Uterus (tissue), 4 donors: ENCODE data around the gene DUSP14. TPM values are rescaled to one million over a fixed set of nuclear protein-coding genes. Genes with fewer than 3 reads are reported as not detected.

ENCODE experiments used
- DNase-seq, 2 donors: peaks; one replicate each; pipeline ENCODE4 v3.0.0-alpha.2; 2019 to 2020
- H3K27ac ChIP-seq, 2 donors: fragments of 200-600 bp; sonication (generic); 1 replicate in 1 of 2; 2 replicates in 1 of 2; pipeline ENCODE4 v1.5.1; 2016 to 2018
- H3K27me3 ChIP-seq, 2 donors: fragments of 200-600 bp; sonication (generic); one replicate each; pipeline ENCODE4 v1.5.1; 2018 to 2019; ENCODE audit warnings: control low read depth in 1 of 2
- H3K36me3 ChIP-seq, 2 donors: fragments of 200-600 bp; sonication (generic); one replicate each; pipeline ENCODE4 v1.5.1; 2019; ENCODE audit warnings: control low read depth in 1 of 2
- H3K4me1 ChIP-seq, 2 donors: fragments of 200-600 bp; sonication (generic); one replicate each; pipeline ENCODE4 v1.5.1; 2018 to 2019; ENCODE audit warnings: control low read depth in 1 of 2
- H3K4me3 ChIP-seq, 2 donors: fragments of 200-600 bp; sonication (generic); 1 replicate in 1 of 2; 2 replicates in 1 of 2; pipeline ENCODE4 v1.5.1; 2018 to 2019; ENCODE audit warnings: mild to moderate bottlenecking in 1 of 2
- H3K9me3 ChIP-seq, 2 donors: fragments of 200-600 bp; sonication (generic); one replicate each; pipeline ENCODE4 v1.5.1; 2019; ENCODE audit warnings: control low read depth in 1 of 2
- POLR2A ChIP-seq, 2 donors: fragments of 450-650 bp; IDR thresholded peaks; one replicate each; pipeline ENCODE4 v1.6.1; 2016; ENCODE audit warnings: antibody characterized with exemption in 2 of 2, mild to moderate bottlenecking in 1 of 2, moderate library complexity in 1 of 2
- intact Hi-C: fragments of 100-400 bp; cut with DNase I; formaldehyde crosslinking; loops from one replicate; pipeline ENCODE4 v1.15.1; 2023; ENCODE audit warnings: low total_unique reads
- total RNA-seq, 4 donors: library from RNA; depleted of rRNA in 3 of 4; stranded (reverse); fragments of >200 nt in 3 of 4; gene quantifications; one replicate each; pipeline versions ENCODE4 v1.1.0 to v1.2.4, GENCODE V29; 2014 to 2023
- TF ChIP-seq, protein P1 (sequence below), 4 experiments: fragments of 200-600 bp in 2 of 4; fragments of 450-650 bp in 2 of 4; sonication (generic) in 2 of 4; IDR thresholded peaks; one replicate each; pipeline ENCODE4 v1.5.1; 2016 to 2019; ENCODE audit warnings: antibody characterized with exemption in 4 of 4, mild to moderate bottlenecking in 2 of 4, moderate library complexity in 1 of 4
- donor health status: DM: yes; HTN: yes; CAD: no.

DUSP14 gene
- total RNA-seq, 4 donors from 2014 or later: 10.4 to 70.0 (median 32.6) TPM

DNA sequence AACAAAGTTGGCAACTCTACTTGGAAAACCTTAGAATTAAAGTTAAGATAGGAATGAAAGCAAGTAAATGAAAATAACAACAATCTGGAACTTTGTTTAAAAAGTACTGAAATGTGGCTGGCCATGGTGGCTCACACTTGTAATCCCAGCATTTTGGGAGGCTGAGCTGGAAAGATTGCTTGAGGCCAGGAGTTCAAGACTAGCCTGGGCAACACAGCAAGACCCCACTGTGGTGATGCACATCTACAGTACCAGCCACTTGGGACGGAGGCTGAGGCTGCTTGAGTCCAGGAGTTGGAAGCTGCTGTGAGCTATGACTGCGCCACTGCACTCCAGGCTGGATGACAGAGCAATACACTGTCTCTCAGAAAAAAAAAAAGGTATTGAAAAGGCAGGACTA lies 67.8 kb downstream of the DUSP14 start:
- Histone ChIP-seq H3K4me1 (no peaks in the 10 kb centered on the region), H3K27ac (no peak overlapping the region), H3K4me3 (no peak overlapping the region), H3K27me3 (no peaks in the 10 kb centered on the region), H3K9me3 (no peaks in the 10 kb centered on the region), H3K36me3 (no peaks in the 10 kb centered on the region)
- TF ChIP-seq, protein P1, sequence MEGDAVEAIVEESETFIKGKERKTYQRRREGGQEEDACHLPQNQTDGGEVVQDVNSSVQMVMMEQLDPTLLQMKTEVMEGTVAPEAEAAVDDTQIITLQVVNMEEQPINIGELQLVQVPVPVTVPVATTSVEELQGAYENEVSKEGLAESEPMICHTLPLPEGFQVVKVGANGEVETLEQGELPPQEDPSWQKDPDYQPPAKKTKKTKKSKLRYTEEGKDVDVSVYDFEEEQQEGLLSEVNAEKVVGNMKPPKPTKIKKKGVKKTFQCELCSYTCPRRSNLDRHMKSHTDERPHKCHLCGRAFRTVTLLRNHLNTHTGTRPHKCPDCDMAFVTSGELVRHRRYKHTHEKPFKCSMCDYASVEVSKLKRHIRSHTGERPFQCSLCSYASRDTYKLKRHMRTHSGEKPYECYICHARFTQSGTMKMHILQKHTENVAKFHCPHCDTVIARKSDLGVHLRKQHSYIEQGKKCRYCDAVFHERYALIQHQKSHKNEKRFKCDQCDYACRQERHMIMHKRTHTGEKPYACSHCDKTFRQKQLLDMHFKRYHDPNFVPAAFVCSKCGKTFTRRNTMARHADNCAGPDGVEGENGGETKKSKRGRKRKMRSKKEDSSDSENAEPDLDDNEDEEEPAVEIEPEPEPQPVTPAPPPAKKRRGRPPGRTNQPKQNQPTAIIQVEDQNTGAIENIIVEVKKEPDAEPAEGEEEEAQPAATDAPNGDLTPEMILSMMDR (IDR thresholded peaks at IDR 0.05): no peak
- TF ChIP-seq POLR2A (IDR thresholded peaks at IDR 0.05): no peak
- no peak for DNase-seq
- intact Hi-C loops: no loop called here

- Histone ChIP-seq H3K27ac (no peak overlapping the region), H3K36me3 (no peaks in the 10 kb centered on the region), H3K4me1 (no peaks in the 10 kb centered on the region), H3K27me3 (no peaks in the 10 kb centered on the region), H3K4me3 (no peak overlapping the region), H3K9me3 (no peaks in the 10 kb centered on the region)
- TF ChIP-seq, protein P1 (IDR thresholded peaks at IDR 0.05): no peak
- no peak for TF ChIP-seq POLR2A (IDR thresholded peaks at IDR 0.05)
- no peak for DNase-seq
- intact Hi-C loops: no loop called here
Observed at GRCh38 chr17:37558299-37558698, 68.6 kb downstream of the DUSP14 start.

- intact Hi-C loops: no loop called here
- H3K27ac ChIP-seq: no peak overlapping the region
Observed at GRCh38 chr17:37562016-37562745, 72.5 kb downstream of the DUSP14 start.

More at GRCh38 chr17:37562016-37562745, 72.5 kb downstream of the DUSP14 start:
- no peak overlapping the region for H3K4me3 ChIP-seq
- no peak for DNase-seq
- H3K27me3 ChIP-seq: no peaks in the 10 kb centered on the region
- H3K36me3 ChIP-seq: no peaks in the 10 kb centered on the region
- TF ChIP-seq, protein P1 (IDR thresholded peaks at IDR 0.05): no peak
- no peak for TF ChIP-seq POLR2A (IDR thresholded peaks at IDR 0.05)
- H3K9me3 ChIP-seq: no peaks in the 10 kb centered on the region
- no peaks in the 10 kb centered on the region for H3K4me1 ChIP-seq

Other genes with a start within 250 kb of the DUSP14 start
- gene C17orf78, start 113.9 kb upstream of the DUSP14 start, total RNA-seq: not detected
- 10 to 100 TPM in 3 of 4 donors, 1 to 10 TPM in 1; 4.7 to 75.1 (median 41.9) TPM for gene ACACA, start 83.1 kb upstream of the DUSP14 start, total RNA-seq
- gene TADA2A, start 83.0 kb upstream of the DUSP14 start, total RNA-seq: 10 to 100 TPM; 13.8 to 40.8 (median 22.0) TPM
- 10 to 100 TPM; 14.4 to 92.0 (median 41.6) TPM for gene SYNRG, start 119.5 kb downstream of the DUSP14 start, total RNA-seq
- 10 to 100 TPM; 15.9 to 36.6 (median 24.9) TPM for gene DDX52, start 153.6 kb downstream of the DUSP14 start, total RNA-seq